ENCODE measurements around the gene RFTN2.

- TF ChIP-seq, protein P1, sequence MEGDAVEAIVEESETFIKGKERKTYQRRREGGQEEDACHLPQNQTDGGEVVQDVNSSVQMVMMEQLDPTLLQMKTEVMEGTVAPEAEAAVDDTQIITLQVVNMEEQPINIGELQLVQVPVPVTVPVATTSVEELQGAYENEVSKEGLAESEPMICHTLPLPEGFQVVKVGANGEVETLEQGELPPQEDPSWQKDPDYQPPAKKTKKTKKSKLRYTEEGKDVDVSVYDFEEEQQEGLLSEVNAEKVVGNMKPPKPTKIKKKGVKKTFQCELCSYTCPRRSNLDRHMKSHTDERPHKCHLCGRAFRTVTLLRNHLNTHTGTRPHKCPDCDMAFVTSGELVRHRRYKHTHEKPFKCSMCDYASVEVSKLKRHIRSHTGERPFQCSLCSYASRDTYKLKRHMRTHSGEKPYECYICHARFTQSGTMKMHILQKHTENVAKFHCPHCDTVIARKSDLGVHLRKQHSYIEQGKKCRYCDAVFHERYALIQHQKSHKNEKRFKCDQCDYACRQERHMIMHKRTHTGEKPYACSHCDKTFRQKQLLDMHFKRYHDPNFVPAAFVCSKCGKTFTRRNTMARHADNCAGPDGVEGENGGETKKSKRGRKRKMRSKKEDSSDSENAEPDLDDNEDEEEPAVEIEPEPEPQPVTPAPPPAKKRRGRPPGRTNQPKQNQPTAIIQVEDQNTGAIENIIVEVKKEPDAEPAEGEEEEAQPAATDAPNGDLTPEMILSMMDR (IDR thresholded peaks at IDR 0.05): no peak
- no peak for TF ChIP-seq TCF7L2 (IDR thresholded peaks at IDR 0.05; ENCODE audit: low read depth, low read length)
- TF ChIP-seq POLR2AphosphoS5 (IDR thresholded peaks at IDR 0.05; ENCODE audit: low read depth, low read length): no peak
- TF ChIP-seq SIN3A (IDR thresholded peaks at IDR 0.05; ENCODE audit: borderline replicate concordance, insufficient read depth, low read depth, low read length): no peak
- TF ChIP-seq REST (IDR thresholded peaks at IDR 0.05; ENCODE audit: insufficient read depth in 1 of 2, low read depth in 2 of 2, low read length in 1 of 2): no peak
Observed at GRCh38 chr2:197613509-197613987, 61.8 kb downstream of the RFTN2 start.
